ENCODE results near the gene A3GALT2.

GRCh38 chr1:33361532-33362235 lies 40.8 kb upstream of the A3GALT2 start:
- TF ChIP-seq EZH2 (IDR thresholded peaks at IDR 0.05; ENCODE audit: insufficient read depth, poor library complexity, severe bottlenecking): no peak
- no peak for TF ChIP-seq EZH2phosphoT487 (IDR thresholded peaks at IDR 0.05; ENCODE audit: insufficient read depth, low read depth)
